Liver (tissue), 3 donors: ENCODE results near the gene DIP2B.

Source experiments
- FOXA2 ChIP-seq: IDR thresholded peaks from 2 replicates; pipeline ENCODE4 v1.6.1; 2016; ENCODE audit warnings: antibody characterized with exemption
- HNF4A ChIP-seq, 2 donors: conservative IDR thresholded peaks; 2 replicates each; pipeline ENCODE4 v1.6.1; 2016; ENCODE audit warnings: antibody characterized with exemption in 2 of 2, mild to moderate bottlenecking in 2 of 2
- JUND ChIP-seq, 2 donors: IDR thresholded peaks; 2 replicates each; pipeline ENCODE4 v1.6.1; 2016; ENCODE audit warnings: antibody characterized with exemption in 2 of 2
- RAD21 ChIP-seq, 2 donors: IDR thresholded peaks; 2 replicates each; pipeline ENCODE4 v1.6.1; 2016; ENCODE audit warnings: antibody characterized with exemption in 2 of 2, mild to moderate bottlenecking in 2 of 2
- RXRA ChIP-seq, 2 donors: IDR thresholded peaks; 2 replicates each; pipeline ENCODE4 v1.6.1; 2017 to 2018; ENCODE audit warnings: antibody characterized with exemption in 2 of 2, mild to moderate bottlenecking in 1 of 2
- SP1 ChIP-seq: IDR thresholded peaks from 2 replicates; pipeline ENCODE4 v1.6.1; 2018; ENCODE audit warnings: antibody characterized with exemption, mild to moderate bottlenecking
- TAF1 ChIP-seq: conservative IDR thresholded peaks from 2 replicates; pipeline ENCODE4 v1.6.1; 2016; ENCODE audit warnings: antibody characterized with exemption, mild to moderate bottlenecking
- YY1 ChIP-seq: IDR thresholded peaks from 2 replicates; pipeline ENCODE4 v1.6.1; 2016; ENCODE audit warnings: antibody characterized with exemption, mild to moderate bottlenecking
- TF ChIP-seq, protein P1 (sequence below): fragments of 150-350 bp; IDR thresholded peaks from 2 replicates; pipeline ENCODE4 v1.5.1; 2017; ENCODE audit warnings: improper control_type of control experiment, low read depth, low read length; ENCODE audit not compliant: missing input control
- TF ChIP-seq, protein P2 (sequence below): IDR thresholded peaks from 2 replicates; pipeline ENCODE4 v1.6.1; 2016; ENCODE audit warnings: antibody characterized with exemption
- TF ChIP-seq, protein P3 (sequence below): IDR thresholded peaks from 2 replicates; pipeline ENCODE4 v1.6.1; 2016; ENCODE audit warnings: antibody characterized with exemption, mild to moderate bottlenecking
- TF ChIP-seq, protein P4 (sequence below): IDR thresholded peaks from 2 replicates; pipeline ENCODE4 v1.6.1; 2016; ENCODE audit warnings: antibody characterized with exemption
- donor health status: healthy.
- donor health status: healthy.

DNA sequence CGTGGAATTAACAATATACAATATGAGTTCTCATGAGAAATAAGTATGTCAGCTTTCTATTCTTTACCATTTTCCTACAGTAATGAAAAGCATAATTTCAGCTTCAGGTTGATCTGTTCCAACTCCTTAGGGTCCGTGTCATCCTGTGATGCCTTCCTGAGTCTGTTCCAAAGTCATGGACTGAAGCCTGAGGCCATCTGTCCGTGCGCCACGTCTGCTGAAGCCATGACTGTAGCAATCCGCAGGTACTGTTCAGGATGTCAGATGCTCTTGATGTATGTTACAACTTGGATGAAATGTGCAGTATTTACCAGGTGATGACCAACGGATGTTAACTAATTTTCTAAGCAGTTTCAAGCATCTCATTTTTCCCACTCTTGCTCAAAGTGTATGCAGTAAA, 192.1 kb downstream of the DIP2B start:
- TF ChIP-seq, protein P1, sequence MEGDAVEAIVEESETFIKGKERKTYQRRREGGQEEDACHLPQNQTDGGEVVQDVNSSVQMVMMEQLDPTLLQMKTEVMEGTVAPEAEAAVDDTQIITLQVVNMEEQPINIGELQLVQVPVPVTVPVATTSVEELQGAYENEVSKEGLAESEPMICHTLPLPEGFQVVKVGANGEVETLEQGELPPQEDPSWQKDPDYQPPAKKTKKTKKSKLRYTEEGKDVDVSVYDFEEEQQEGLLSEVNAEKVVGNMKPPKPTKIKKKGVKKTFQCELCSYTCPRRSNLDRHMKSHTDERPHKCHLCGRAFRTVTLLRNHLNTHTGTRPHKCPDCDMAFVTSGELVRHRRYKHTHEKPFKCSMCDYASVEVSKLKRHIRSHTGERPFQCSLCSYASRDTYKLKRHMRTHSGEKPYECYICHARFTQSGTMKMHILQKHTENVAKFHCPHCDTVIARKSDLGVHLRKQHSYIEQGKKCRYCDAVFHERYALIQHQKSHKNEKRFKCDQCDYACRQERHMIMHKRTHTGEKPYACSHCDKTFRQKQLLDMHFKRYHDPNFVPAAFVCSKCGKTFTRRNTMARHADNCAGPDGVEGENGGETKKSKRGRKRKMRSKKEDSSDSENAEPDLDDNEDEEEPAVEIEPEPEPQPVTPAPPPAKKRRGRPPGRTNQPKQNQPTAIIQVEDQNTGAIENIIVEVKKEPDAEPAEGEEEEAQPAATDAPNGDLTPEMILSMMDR = no peak
- TF ChIP-seq, protein P2, sequence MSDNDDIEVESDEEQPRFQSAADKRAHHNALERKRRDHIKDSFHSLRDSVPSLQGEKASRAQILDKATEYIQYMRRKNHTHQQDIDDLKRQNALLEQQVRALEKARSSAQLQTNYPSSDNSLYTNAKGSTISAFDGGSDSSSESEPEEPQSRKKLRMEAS = no peak
- TF ChIP-seq RAD21 (IDR thresholded peaks at IDR 0.05) (no peak), TAF1 (no peak), RXRA (IDR thresholded peaks at IDR 0.05) (no peak), JUND (IDR thresholded peaks at IDR 0.05) (no peak), YY1 (no peak), SP1 (no peak), FOXA2 (no peak), HNF4A (conservative IDR thresholded peaks at IDR 0.05) (no peak)
- TF ChIP-seq, protein P3, sequence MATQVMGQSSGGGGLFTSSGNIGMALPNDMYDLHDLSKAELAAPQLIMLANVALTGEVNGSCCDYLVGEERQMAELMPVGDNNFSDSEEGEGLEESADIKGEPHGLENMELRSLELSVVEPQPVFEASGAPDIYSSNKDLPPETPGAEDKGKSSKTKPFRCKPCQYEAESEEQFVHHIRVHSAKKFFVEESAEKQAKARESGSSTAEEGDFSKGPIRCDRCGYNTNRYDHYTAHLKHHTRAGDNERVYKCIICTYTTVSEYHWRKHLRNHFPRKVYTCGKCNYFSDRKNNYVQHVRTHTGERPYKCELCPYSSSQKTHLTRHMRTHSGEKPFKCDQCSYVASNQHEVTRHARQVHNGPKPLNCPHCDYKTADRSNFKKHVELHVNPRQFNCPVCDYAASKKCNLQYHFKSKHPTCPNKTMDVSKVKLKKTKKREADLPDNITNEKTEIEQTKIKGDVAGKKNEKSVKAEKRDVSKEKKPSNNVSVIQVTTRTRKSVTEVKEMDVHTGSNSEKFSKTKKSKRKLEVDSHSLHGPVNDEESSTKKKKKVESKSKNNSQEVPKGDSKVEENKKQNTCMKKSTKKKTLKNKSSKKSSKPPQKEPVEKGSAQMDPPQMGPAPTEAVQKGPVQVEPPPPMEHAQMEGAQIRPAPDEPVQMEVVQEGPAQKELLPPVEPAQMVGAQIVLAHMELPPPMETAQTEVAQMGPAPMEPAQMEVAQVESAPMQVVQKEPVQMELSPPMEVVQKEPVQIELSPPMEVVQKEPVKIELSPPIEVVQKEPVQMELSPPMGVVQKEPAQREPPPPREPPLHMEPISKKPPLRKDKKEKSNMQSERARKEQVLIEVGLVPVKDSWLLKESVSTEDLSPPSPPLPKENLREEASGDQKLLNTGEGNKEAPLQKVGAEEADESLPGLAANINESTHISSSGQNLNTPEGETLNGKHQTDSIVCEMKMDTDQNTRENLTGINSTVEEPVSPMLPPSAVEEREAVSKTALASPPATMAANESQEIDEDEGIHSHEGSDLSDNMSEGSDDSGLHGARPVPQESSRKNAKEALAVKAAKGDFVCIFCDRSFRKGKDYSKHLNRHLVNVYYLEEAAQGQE = no peak
- TF ChIP-seq, protein P4, sequence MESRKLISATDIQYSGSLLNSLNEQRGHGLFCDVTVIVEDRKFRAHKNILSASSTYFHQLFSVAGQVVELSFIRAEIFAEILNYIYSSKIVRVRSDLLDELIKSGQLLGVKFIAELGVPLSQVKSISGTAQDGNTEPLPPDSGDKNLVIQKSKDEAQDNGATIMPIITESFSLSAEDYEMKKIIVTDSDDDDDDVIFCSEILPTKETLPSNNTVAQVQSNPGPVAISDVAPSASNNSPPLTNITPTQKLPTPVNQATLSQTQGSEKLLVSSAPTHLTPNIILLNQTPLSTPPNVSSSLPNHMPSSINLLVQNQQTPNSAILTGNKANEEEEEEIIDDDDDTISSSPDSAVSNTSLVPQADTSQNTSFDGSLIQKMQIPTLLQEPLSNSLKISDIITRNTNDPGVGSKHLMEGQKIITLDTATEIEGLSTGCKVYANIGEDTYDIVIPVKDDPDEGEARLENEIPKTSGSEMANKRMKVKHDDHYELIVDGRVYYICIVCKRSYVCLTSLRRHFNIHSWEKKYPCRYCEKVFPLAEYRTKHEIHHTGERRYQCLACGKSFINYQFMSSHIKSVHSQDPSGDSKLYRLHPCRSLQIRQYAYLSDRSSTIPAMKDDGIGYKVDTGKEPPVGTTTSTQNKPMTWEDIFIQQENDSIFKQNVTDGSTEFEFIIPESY = no peak
